ENCODE measurements around the gene COLEC12.

COLEC12 gene

GRCh38 chr18:500632-501405 is at the start of gene COLEC12:
TSS of gene COLEC12 (minus strand) at chr18:500701. CDS start at chr18:500514, 187 bp downstream.
- no peak for DNase-seq (ENCODE audit: low read depth)

- DNase-seq (ENCODE audit: low read depth): no peak
Observed at GRCh38 chr18:549967-550366, 49.5 kb upstream of the COLEC12 start.

- DNase-seq (ENCODE audit: low read depth): no peak
Observed at GRCh38 chr18:543447-544078, 43.1 kb upstream of the COLEC12 start.

DNA sequence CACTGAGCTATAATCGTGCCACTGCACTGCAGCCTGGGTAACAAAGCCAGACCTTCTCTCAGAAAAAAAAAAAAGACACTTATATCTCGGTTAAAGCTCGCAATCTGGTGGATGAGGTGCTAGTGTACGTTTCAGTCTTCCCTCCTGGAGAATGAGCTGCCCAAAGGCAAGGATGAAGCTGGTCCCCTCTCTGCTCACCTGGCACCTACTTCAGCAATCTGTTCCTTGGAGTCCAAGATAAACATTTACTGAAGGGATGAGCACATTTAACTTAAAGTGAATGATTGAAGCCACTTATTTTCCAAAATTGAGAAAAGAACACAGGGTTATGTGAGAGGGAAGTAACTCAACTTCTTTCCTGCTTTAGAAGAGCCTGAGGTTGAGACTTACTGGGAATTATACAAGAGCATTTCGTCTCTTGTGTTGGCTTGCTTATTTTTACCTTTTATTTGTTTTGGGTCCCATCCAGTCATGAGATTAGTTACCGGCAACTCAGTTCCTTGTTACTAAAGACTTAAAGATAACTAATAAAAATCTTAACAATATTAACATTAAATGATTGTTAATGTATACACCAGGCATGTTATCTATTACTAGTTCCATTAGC is 33.6 kb upstream of the COLEC12 start:
- no peak for DNase-seq (ENCODE audit: low read depth)

DNA sequence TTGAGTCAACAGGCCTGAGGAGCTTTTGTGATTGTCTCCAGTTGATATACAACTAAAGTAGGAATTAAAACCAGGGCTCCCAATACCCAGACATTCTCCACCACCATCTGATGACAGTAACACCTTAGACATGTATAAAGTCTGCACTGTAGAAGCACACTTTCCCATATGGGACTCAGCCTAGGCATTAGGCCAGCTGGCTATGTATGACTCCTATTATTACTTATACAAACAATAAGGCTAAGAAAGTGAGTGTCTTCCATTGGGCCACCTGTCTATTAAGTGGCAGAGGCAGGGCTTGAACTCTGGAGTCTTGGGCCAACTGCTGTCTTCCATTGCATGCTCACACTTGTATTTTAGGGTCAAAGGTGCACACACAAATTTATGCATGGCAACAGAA is 32.1 kb upstream of the COLEC12 start:
- no peak for DNase-seq (ENCODE audit: low read depth)

DNA sequence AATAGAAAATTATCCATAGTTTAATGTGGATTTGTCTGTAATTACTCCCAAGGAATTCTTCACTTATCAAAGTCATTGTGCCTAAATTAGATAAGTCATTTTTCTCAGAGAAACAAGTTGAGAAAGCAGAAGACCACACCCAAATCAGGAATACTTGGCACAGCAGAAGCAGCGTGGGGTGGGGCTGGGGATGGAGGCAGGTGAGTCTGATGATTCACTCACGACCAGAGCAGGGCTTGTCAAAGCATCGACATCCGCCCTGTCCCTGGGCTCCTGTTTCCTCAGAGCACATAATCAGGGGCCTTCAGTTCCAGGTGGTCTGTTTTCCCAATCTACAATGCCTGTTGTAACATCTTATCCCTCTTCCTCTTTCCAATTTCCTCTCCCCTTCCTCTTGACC is 31.5 kb upstream of the COLEC12 start:
- no peak for DNase-seq (ENCODE audit: low read depth)

DNA sequence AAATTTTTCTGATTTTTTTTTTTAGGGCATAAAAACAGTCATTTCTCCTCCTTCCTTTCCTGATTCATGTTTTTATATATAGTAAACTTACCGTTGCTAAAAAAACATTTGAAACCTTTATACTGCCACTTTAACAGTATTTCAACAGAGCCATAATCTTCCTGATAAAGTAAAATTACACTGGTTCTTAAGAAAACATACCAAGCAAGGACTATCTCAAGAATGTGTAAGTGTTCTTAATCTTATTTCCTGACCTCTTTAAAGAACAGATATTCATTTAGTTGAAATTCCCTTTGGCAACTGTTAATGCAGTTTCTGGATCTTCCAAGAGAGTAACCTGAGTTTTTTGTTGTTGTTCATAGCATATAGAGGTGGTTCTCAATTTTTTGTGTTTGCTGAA is 26.6 kb upstream of the COLEC12 start:
- DNase-seq (ENCODE audit: low read depth): no peak

DNA sequence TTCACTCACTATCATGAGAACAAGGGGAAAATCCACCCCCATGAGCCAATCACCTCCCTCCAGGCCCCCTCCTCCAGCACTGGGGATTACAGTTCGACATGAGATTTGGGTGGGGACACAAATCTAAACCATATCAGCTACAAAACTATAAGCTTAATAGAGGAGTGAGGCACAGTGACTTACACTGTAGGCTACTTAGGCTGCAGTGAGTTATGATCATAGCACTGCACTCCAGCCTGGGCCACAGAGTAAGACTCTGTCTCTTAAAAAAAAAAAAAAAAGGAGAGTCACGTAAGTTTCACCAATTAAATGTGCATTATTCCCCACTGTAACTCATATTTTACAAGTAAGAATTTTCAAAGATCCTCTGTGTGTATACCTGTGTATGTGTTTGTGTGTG is 26.2 kb upstream of the COLEC12 start:
- no peak for DNase-seq (ENCODE audit: low read depth)

DNA sequence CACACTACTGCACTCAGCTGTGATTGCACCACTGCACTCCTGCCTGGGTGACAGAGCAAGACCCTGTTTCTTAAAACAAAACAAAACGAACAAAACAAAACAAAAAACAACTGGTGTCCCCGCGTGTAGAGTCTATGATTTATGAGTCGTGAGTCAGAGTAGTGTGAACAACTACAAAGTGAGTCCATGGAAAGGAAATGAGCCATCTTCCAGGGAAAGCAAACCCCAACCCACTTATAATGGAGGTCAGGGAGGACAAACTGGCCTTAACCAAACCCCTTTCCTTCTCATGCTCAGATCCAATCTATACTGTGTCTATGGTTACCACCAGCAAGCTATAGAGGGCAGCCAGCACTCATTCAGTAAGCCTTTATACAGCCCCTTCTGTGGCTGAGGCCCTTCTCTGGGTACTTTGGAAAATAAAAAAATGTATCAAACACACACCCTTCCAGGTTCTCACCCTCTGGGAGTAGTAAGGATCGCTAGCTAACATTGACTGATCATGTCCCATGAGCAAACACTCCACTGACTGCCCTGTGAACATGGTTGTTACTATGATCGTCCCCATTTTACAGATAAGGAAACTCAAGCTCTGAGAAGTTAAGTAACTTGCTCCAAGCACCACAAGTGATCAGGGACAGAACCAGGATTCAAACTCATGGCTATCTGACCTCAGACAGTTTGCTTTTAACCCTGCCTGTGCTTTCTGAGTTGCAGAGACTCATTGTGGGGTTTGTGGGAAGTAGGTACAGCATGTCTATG is 24.7 kb upstream of the COLEC12 start:
- DNase-seq (ENCODE audit: low read depth): no peak

DNA sequence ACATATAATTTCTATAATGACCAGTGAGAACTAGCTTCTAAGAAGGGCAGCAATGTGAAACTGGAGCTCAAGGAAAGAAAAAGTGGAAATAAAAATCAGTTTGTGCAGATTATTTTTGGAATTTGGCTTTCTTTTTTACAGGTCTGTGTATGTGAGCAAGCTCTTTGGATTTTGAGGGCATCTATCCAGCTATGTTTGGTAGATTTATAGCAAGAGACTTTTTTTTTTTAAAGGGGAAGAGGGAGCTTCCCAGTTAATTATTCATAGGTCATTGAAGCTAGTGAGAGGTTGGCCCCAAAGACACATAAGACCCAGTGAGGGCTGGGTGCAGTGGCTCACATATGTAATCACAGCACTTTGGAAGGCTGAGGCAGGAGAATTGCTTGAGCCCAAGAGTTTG is 24.0 kb upstream of the COLEC12 start:
- DNase-seq (ENCODE audit: low read depth): no peak

DNA sequence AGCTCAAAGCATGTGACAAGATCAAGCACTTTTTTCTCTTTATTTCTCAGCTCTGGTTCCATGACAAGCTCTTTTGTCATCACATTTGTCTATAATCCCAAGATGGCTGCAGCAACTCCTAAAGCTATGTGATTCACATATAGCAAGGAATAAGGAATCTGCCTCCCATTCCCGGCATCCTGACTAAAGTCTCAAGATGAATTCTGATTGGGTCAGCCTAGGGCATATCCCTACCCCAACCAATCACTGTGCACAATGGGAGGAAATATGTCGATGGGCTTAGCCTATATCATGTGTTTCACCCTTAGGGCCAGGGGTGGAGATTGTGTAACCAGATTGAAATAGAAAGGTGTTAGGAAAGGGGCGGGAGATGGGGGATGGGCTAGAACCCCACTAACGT is 23.1 kb upstream of the COLEC12 start:
- DNase-seq (ENCODE audit: low read depth): no peak

- DNase-seq (ENCODE audit: low read depth): no peak
Observed at GRCh38 chr18:519019-519879, 18.7 kb upstream of the COLEC12 start.

GRCh38 chr18:518081-518480 is 17.6 kb upstream of the COLEC12 start:
- no peak for DNase-seq (ENCODE audit: low read depth)

DNA sequence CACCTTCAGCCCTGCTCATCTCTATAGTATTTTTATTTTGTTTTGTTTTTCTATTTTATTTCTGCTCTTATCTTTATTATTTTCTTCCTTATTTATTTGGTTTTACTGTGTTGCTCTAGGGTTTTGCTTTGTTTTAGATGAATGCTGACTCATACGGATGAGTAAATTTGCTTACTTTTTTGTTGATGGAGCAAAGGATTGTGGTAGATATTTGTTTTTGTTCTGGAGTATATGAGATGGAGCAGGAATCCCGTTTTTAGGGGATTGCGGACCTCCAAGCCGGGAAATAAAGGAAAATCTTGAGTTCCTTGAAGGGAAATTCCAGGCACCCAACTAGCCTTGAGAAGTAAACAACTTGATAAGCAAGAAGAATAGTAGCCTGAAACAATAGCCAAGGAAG is 15.3 kb upstream of the COLEC12 start:
- no peak for DNase-seq (ENCODE audit: low read depth)

DNA sequence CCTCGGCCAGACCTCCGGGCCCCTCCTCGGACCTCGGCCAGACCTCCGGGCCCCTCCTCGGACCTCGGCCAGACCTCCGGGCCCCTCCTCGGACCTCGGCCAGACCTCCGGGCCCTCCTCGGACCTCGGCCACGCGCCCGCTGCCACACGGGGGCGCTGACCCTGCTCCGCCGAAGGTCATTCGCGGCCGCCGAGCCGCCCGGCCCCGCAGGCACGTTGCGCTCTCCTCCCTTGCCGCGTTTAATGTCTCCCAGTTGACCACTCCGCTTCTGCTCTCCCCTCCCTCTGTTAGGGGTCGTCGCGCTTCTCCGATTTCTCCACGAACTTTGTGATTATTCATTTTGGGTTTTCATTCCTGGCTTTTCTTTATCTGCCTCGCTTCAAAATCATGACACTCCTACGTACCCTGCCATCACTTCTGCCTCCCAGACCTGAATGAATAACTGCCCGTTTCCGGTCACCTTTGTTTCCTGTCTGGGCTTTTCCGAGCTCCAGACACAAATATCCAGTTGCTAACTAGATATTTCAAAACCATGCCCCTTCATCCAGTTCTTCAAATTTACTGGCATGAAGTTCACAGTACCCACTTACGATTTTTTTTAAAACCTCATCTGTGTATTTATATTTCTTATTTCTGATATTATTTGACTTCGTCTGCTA is 14.8 kb upstream of the COLEC12 start:
- no peak for DNase-seq (ENCODE audit: low read depth)

- DNase-seq (ENCODE audit: low read depth): no peak
Observed at GRCh38 chr18:513826-514530, 13.5 kb upstream of the COLEC12 start.

DNA sequence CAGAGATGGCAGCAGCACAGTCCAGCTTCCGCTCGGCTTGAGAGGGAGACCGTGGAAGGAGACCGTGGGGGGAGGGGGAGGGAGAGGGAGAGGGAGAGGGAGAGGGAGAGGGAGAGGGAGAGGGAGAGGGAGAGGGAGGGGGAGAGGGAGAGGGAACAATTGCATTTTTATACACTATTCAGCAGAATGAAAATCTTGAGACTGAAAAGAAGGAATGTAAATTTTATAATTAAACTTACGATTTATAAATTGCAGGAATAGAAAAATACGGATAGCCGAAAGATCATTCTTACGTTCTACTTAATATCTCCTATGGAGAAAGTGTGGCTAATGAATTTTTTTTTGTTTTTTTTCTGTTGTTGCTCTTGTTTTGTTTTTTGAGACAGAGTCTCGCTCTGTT is 12.5 kb upstream of the COLEC12 start:
- DNase-seq (ENCODE audit: low read depth): no peak

DNA sequence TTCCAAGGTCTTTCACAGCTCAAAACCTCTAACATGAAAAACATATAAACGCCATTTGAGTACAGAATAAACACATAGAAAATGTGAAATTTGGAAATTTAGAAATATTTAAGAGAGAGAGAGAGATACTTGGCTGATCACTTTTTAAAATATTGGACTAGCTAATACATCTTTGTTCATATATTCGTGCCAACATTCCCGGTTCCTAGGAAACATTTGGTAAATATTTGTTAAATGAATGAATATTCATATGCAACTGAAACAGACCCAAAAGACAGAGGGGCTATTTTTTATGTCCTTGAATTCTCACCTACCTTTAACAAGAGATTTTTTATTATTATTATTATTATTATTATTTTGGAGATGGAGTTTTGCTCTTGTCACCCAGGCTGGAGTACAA is 8.3 kb upstream of the COLEC12 start:
- DNase-seq (ENCODE audit: low read depth): no peak

DNA sequence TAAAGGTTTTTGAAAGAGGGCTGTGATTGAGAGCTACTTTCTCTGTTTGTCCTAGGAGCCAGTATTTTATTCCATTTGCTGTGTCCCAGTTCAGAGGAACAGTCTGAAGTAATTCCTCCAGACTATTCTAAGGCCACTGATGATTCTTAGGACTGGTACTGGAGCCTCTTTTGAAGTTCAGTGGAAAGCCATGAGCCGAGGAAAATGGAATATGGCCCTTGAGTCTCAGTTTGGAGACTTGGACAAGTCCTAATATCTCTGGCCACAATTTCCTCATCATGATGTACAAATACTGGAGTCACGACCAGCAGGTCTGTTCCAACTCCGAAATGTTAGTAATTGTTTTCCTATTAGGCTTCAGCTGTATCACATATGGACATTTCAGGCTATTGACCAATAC is 7.1 kb upstream of the COLEC12 start:
- DNase-seq (ENCODE audit: low read depth): no peak

GRCh38 chr18:506801-507200 is 6.3 kb upstream of the COLEC12 start:
- no peak for DNase-seq (ENCODE audit: low read depth)

DNA sequence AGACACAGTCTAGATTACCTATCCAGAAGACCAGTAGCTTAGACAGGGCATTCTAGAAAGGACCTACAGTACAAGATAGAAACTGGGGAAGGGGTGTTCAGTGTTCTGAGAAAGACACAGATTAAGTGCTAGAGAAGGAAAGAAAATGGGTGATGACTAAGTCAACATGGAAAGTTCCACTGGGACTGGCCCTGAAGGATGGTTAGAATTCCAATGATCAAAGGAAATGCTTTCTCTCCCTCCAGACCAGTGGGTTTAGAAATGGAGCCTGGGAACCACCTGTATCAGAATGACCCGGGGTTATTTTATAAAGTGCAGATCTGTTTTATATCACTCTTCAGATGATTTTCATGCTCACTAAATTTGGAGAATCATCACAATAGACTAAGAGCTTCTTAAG is 5.8 kb upstream of the COLEC12 start:
- no peak for DNase-seq (ENCODE audit: low read depth)

Measured in stimulated activated CD8-positive, alpha-beta memory T cell treated with anti-CD3 and anti-CD28 coated beads, Interleukin-4, amount 100 ng/mL, for 24 hours (primary cell).